HEK293T (cell line): Measurements from ENCODE around the gene SBDS.

Source experiments
- ARNT ChIP-seq: fragments of 450-650 bp; IDR thresholded peaks from 2 replicates; pipeline ENCODE4 v1.6.1; 2017; ENCODE audit warnings: mild to moderate bottlenecking
- BHLHE40 ChIP-seq: fragments of 450-650 bp; IDR thresholded peaks from 2 replicates; pipeline ENCODE4 v1.6.1; 2016; ENCODE audit warnings: mild to moderate bottlenecking, moderate library complexity, borderline replicate concordance
- ELF4 ChIP-seq: fragments of 450-650 bp; IDR thresholded peaks from 2 replicates; pipeline ENCODE4 v1.6.1; 2017; ENCODE audit warnings: antibody characterized with exemption
- FOXK2 ChIP-seq: fragments of 450-650 bp; IDR thresholded peaks from 2 replicates; pipeline ENCODE4 v1.6.1; 2016; ENCODE audit warnings: mild to moderate bottlenecking
- FOXM1 ChIP-seq: fragments of 450-650 bp; IDR thresholded peaks from 2 replicates; pipeline ENCODE4 v1.6.1; 2017; ENCODE audit warnings: mild to moderate bottlenecking, borderline replicate concordance
- HDGF ChIP-seq: fragments of 450-650 bp; IDR thresholded peaks from 2 replicates; pipeline ENCODE4 v1.6.1; 2017; ENCODE audit warnings: antibody characterized with exemption, borderline replicate concordance
- SP1 ChIP-seq: fragments of 450-650 bp; IDR thresholded peaks from 2 replicates; pipeline ENCODE4 v1.6.1; 2017
- SUZ12 ChIP-seq: fragments of 450-650 bp; IDR thresholded peaks from 2 replicates; pipeline ENCODE4 v1.6.1; 2016; ENCODE audit warnings: mild to moderate bottlenecking
- TARDBP ChIP-seq: fragments of 450-650 bp; IDR thresholded peaks from 2 replicates; pipeline ENCODE4 v1.6.1; 2016

DNA sequence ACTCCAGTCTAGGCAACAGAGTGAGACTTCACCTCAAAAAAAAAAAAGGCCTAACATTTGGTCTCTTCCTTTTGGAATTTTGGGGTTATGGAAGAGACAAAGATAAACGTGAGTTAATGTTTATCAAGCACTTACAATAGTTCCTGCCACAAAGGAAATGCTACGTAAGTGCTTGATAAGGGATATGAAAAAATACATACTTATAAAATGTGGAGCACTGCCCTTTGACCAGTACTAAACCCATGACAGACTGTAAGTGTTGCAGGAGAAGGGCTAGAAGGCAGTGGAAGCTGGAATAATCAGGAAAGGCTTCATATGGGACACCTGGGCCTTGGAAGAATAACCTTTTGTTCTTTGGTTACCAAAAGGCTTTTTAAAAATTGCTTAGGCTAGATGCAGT is 48.8 kb downstream of the SBDS start:
- no peak for TF ChIP-seq ARNT
- no peak for TF ChIP-seq SUZ12
- no peak for TF ChIP-seq FOXK2
- no peak for TF ChIP-seq FOXM1
- TF ChIP-seq SP1, result no peak
- TF ChIP-seq BHLHE40, result no peak
- TF ChIP-seq TARDBP, result no peak
- TF ChIP-seq HDGF, result no peak
- TF ChIP-seq ELF4, result no peak
